Panc1 (cell line): Measurements from ENCODE around the gene SPHK2.

Experiments used
- POLR2AphosphoS5 ChIP-seq: IDR thresholded peaks from 2 replicates; pipeline ENCODE4 v1.6.1; 2012; ENCODE audit warnings: mild to moderate bottlenecking, low read depth, low read length, moderate library complexity
- REST ChIP-seq, 2 experiments: IDR thresholded peaks; 2 replicates each; pipeline ENCODE4 v1.6.1; 2011 to 2012; ENCODE audit warnings: low read depth in 2 of 2, control low read depth in 1 of 2, low read length in 1 of 2, mild to moderate bottlenecking in 1 of 2, moderate library complexity in 1 of 2; ENCODE audit not compliant: insufficient read depth in 1 of 2
- SIN3A ChIP-seq: IDR thresholded peaks from 2 replicates; pipeline ENCODE4 v1.6.1; 2012; ENCODE audit warnings: low read depth, mild to moderate bottlenecking, low read length, moderate library complexity, borderline replicate concordance; ENCODE audit not compliant: insufficient read depth
- TCF7L2 ChIP-seq: IDR thresholded peaks from 2 replicates; pipeline ENCODE4 v1.6.1; 2011; ENCODE audit warnings: mild to moderate bottlenecking, low read depth, low read length, inconsistent platforms
- TF ChIP-seq, protein P1 (sequence below): fragments of 450-650 bp; IDR thresholded peaks from 2 replicates; pipeline ENCODE4 v1.5.1; 2017; ENCODE audit warnings: mild to moderate bottlenecking

- TF ChIP-seq, protein P1, sequence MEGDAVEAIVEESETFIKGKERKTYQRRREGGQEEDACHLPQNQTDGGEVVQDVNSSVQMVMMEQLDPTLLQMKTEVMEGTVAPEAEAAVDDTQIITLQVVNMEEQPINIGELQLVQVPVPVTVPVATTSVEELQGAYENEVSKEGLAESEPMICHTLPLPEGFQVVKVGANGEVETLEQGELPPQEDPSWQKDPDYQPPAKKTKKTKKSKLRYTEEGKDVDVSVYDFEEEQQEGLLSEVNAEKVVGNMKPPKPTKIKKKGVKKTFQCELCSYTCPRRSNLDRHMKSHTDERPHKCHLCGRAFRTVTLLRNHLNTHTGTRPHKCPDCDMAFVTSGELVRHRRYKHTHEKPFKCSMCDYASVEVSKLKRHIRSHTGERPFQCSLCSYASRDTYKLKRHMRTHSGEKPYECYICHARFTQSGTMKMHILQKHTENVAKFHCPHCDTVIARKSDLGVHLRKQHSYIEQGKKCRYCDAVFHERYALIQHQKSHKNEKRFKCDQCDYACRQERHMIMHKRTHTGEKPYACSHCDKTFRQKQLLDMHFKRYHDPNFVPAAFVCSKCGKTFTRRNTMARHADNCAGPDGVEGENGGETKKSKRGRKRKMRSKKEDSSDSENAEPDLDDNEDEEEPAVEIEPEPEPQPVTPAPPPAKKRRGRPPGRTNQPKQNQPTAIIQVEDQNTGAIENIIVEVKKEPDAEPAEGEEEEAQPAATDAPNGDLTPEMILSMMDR, result no peak
- TF ChIP-seq REST (IDR thresholded peaks at IDR 0.05; ENCODE audit: insufficient read depth in 1 of 2, low read depth in 2 of 2, low read length in 1 of 2) (no peak), POLR2AphosphoS5 (no peak), SIN3A (no peak), TCF7L2 (no peak)
Measured at GRCh38 chr19:48635263-48635965, 16.1 kb downstream of the SPHK2 start.
